NT2/D1 (cell line): Measurements from ENCODE around the gene RETREG1.

Experiments used
- DNase-seq: peaks from one replicate; pipeline ENCODE4 v3.0.0-alpha.2; 2011; ENCODE audit warnings: low read depth, low spot score
- H3K27me3 ChIP-seq: 2 replicates; pipeline ENCODE4 v1.6.0; 2011; ENCODE audit warnings: mild to moderate bottlenecking; ENCODE audit not compliant: insufficient read length, insufficient read depth
- H3K36me3 ChIP-seq: 2 replicates; pipeline ENCODE4 v1.6.1; 2011; ENCODE audit warnings: mild to moderate bottlenecking, low read length, mixed read lengths; ENCODE audit not compliant: insufficient read depth, insufficient read length
- H3K4me1 ChIP-seq: 2 replicates; pipeline ENCODE4 v1.5.1; 2011; ENCODE audit not compliant: insufficient read depth, insufficient read length
- H3K4me3 ChIP-seq: 2 replicates; pipeline ENCODE4 v1.5.1; 2011; ENCODE audit warnings: low read depth; ENCODE audit not compliant: insufficient read length
- H3K9ac ChIP-seq: 2 replicates; pipeline ENCODE4 v1.6.0; 2011; ENCODE audit warnings: low read depth; ENCODE audit not compliant: insufficient read length
- H3K9me3 ChIP-seq: 2 replicates; pipeline ENCODE4 v1.5.1; 2011; ENCODE audit warnings: mild to moderate bottlenecking, low read length; ENCODE audit not compliant: insufficient read depth
- SUZ12 ChIP-seq: IDR thresholded peaks from 2 replicates; pipeline ENCODE4 v1.6.1; 2011; ENCODE audit not compliant: insufficient read length, insufficient read depth; ENCODE audit errors: extremely low read depth
- YY1 ChIP-seq: IDR thresholded peaks from 2 replicates; pipeline ENCODE4 v1.6.1; 2011; ENCODE audit not compliant: insufficient read length, insufficient read depth
- ZNF274 ChIP-seq: IDR thresholded peaks from 2 replicates; pipeline ENCODE4 v1.6.1; 2011; ENCODE audit warnings: mild to moderate bottlenecking, low read depth, low read length

Gene RETREG1

GRCh38 chr5:16616536-16617273 is at the start of gene RETREG1:
Gene RETREG1, minus strand, starts transcription at chr5:16616997. Its CDS starts 26 bp downstream, at chr5:16616971.
- no peaks in the 10 kb centered on the region for H3K9me3 ChIP-seq
- TF ChIP-seq SUZ12 (no peak), YY1 (no peak), ZNF274 (no peak)
- no peaks in the 10 kb centered on the region for H3K36me3 ChIP-seq
- DNase-seq, result peak; percentile 16
- peaks cover 49% of the 10 kb centered on the region for H3K27me3 ChIP-seq
- peaks cover 2% of the 10 kb centered on the region for H3K4me1 ChIP-seq
- H3K9ac ChIP-seq, result peak within 1 kb of the TSS; percentile 78
- peak within 1 kb of the TSS; percentile 61 for H3K4me3 ChIP-seq

GRCh38 chr5:16666130-16666882 is 49.5 kb upstream of the RETREG1 start:
- no peak for DNase-seq
- peaks cover 64% of the 10 kb centered on the region for H3K36me3 ChIP-seq
- no peaks in the 10 kb centered on the region for H3K4me1 ChIP-seq
- no peaks in the 10 kb centered on the region for H3K9me3 ChIP-seq
- H3K4me3 ChIP-seq, result no peak overlapping the region
- no peaks in the 10 kb centered on the region for H3K27me3 ChIP-seq
- TF ChIP-seq SUZ12, result no peak
- TF ChIP-seq ZNF274, result no peak
- no peak for TF ChIP-seq YY1
- H3K9ac ChIP-seq, result no peak overlapping the region

GRCh38 chr5:16665601-16666000 is 48.8 kb upstream of the RETREG1 start:
- H3K4me1 ChIP-seq, result no peaks in the 10 kb centered on the region
- no peak overlapping the region for H3K4me3 ChIP-seq
- H3K9ac ChIP-seq, result no peak overlapping the region
- TF ChIP-seq SUZ12 (no peak), ZNF274 (no peak), YY1 (no peak)
- H3K27me3 ChIP-seq, result no peaks in the 10 kb centered on the region
- H3K36me3 ChIP-seq, result peaks cover 57% of the 10 kb centered on the region
- no peaks in the 10 kb centered on the region for H3K9me3 ChIP-seq
- DNase-seq, result no peak

- Histone ChIP-seq H3K9ac (no peak overlapping the region), H3K4me1 (no peaks in the 10 kb centered on the region), H3K36me3 (peaks cover 45% of the 10 kb centered on the region), H3K27me3 (no peaks in the 10 kb centered on the region), H3K4me3 (no peak overlapping the region), H3K9me3 (no peaks in the 10 kb centered on the region)
- no peak for DNase-seq
- TF ChIP-seq SUZ12 (no peak), YY1 (no peak), ZNF274 (no peak)
Observed at GRCh38 chr5:16664368-16664767, 47.6 kb upstream of the RETREG1 start.

GRCh38 chr5:16663840-16664239 is 47.0 kb upstream of the RETREG1 start:
- Histone ChIP-seq H3K9me3 (no peaks in the 10 kb centered on the region; the same call in 1 of the 2 replicates), H3K36me3 (peaks cover 42% of the 10 kb centered on the region), H3K4me1 (no peaks in the 10 kb centered on the region), H3K9ac (no peak overlapping the region), H3K4me3 (no peak overlapping the region), H3K27me3 (no peaks in the 10 kb centered on the region)
- no peak for DNase-seq
- TF ChIP-seq YY1 (no peak), ZNF274 (no peak), SUZ12 (no peak)

GRCh38 chr5:16661713-16662112 is 44.9 kb upstream of the RETREG1 start:
- no peak for DNase-seq
- H3K4me1 ChIP-seq, result no peaks in the 10 kb centered on the region
- peaks cover 4% of the 10 kb centered on the region; the same call in 1 of the 2 replicates for H3K9me3 ChIP-seq
- H3K27me3 ChIP-seq, result no peaks in the 10 kb centered on the region
- H3K4me3 ChIP-seq, result no peak overlapping the region
- TF ChIP-seq YY1 (no peak), SUZ12 (no peak), ZNF274 (no peak)
- no peak overlapping the region for H3K9ac ChIP-seq
- H3K36me3 ChIP-seq, result peaks cover 22% of the 10 kb centered on the region

- Histone ChIP-seq H3K9me3 (peaks cover 4% of the 10 kb centered on the region; the same call in 1 of the 2 replicates), H3K4me1 (no peaks in the 10 kb centered on the region), H3K4me3 (no peak overlapping the region), H3K9ac (no peak overlapping the region), H3K36me3 (peaks cover 14% of the 10 kb centered on the region), H3K27me3 (no peaks in the 10 kb centered on the region)
- TF ChIP-seq SUZ12 (no peak), ZNF274 (no peak), YY1 (no peak)
- DNase-seq, result no peak
Observed at GRCh38 chr5:16660982-16661381, 44.2 kb upstream of the RETREG1 start.
